HCT116 (cell line): ENCODE results near the gene FFAR4. TPM values are rescaled to one million over a fixed set of nuclear protein-coding genes. Genes with fewer than 3 reads are reported as not detected.

Source experiments
- ATAC-seq: fragments of 200-7000 bp; cut with Tn5 transposase; 2 replicates; pipeline ENCODE4 v1.9.1; 2020; ENCODE audit warnings: mild to moderate bottlenecking, moderate library complexity
- BruUV-seq: library from RNA; stranded (reverse); fragments of 400-500 nt; replicated peaks from 2 replicates; lab custom pipeline; 2021; lab: Mats Ljungman, UMichigan
- CTCF ChIA-PET: fragments of 300-600 bp; sonication (Branson Sonifier 250); formaldehyde crosslinking; loops from one replicate; lab custom pipeline; 2021; ENCODE audit warnings: antibody characterized with exemption; lab: Charles Lee
- POLR2A ChIA-PET: fragments of 300-600, 350-600 bp; sonication (Branson Sonifier 250); formaldehyde crosslinking; loops from one replicate; lab custom pipeline; 2021; ENCODE audit warnings: antibody characterized with exemption; lab: Charles Lee
- RAD21 ChIA-PET, 2 experiments: fragments of 300-600 bp; sonication (Branson Sonifier 250); formaldehyde crosslinking; loops; one replicate each; lab custom pipeline; 2023; ENCODE audit warnings: low total read pairs in 2 of 2; ENCODE audit not compliant: uncharacterized antibody in 2 of 2, unreplicated experiment in 2 of 2, low non-redundant PET in 1 of 2; lab: Charles Lee
- DNase-seq: peaks from one replicate; pipeline ENCODE4 v3.0.0-alpha.2; 2010; ENCODE audit warnings: low read depth, low spot score
- H2AFZ ChIP-seq: fragments of 200-600 bp; shearing (Covaris generic), sonication (generic); 2 replicates; pipeline ENCODE4 v1.6.1; 2017; ENCODE audit warnings: low read depth, mixed run types, mixed read lengths, antibody characterized with exemption, low read length; ENCODE audit not compliant: poor library complexity, severe bottlenecking
- H3K27ac ChIP-seq: 2 replicates; pipeline ENCODE4 v1.5.1; 2012; ENCODE audit warnings: low read depth, low read length
- H3K27me3 ChIP-seq: fragments of 200-600 bp; sonication (generic); 2 replicates; pipeline ENCODE4 v1.6.1; 2016; ENCODE audit warnings: mixed run types, low read length, mixed read lengths; ENCODE audit not compliant: insufficient read depth
- H3K36me3 ChIP-seq, 2 experiments: fragments of 200-500 bp in 1 of 2; fragments of 200-600 bp in 1 of 2; sonication (Bioruptor generic) in 1 of 2; sonication (generic) in 1 of 2; 2 replicates each; pipeline versions ENCODE4 v1.5.1 to v1.6.1; 2014 to 2016; ENCODE audit warnings: low read length in 2 of 2, inconsistent platforms in 1 of 2, mixed read lengths in 1 of 2, mixed run types in 1 of 2; ENCODE audit not compliant: insufficient read depth in 2 of 2, control insufficient read depth in 1 of 2
- H3K4me1 ChIP-seq, 2 experiments: fragments of 200-600 bp in 1 of 2; sonication (generic) in 1 of 2; 2 replicates each; pipeline versions ENCODE4 v1.5.1 to v1.6.1; 2012 to 2017; ENCODE audit warnings: low read length in 2 of 2, inconsistent platforms in 1 of 2, mild to moderate bottlenecking in 1 of 2, mixed read lengths in 1 of 2, mixed run types in 1 of 2, moderate library complexity in 1 of 2; ENCODE audit not compliant: insufficient read depth in 2 of 2, control insufficient read depth in 1 of 2
- H3K4me2 ChIP-seq: fragments of 200-600 bp; sonication (generic); 2 replicates; pipeline ENCODE4 v1.6.1; 2017; ENCODE audit warnings: mixed run types, low read length, mixed read lengths
- H3K4me3 ChIP-seq, 2 experiments: fragments of 200-600 bp in 1 of 2; sonication (generic) in 1 of 2; replicated peaks in 1 of 2; 2 replicates each; pipeline ENCODE4 v1.5.1; 2011 to 2016; ENCODE audit warnings: low read length in 2 of 2, control low read depth in 1 of 2, low read depth in 1 of 2, mild to moderate bottlenecking in 1 of 2, mixed read lengths in 1 of 2, mixed run types in 1 of 2
- H3K79me2 ChIP-seq: fragments of 200-600 bp; sonication (generic); 2 replicates; pipeline ENCODE4 v1.6.1; 2017; ENCODE audit warnings: mild to moderate bottlenecking, mixed run types, low read length, moderate library complexity, mixed read lengths; ENCODE audit not compliant: insufficient read depth
- H3K9ac ChIP-seq: fragments of 200-600 bp; sonication (generic); 2 replicates; pipeline ENCODE4 v1.6.1; 2016; ENCODE audit warnings: low read length, mixed read lengths
- H3K9me2 ChIP-seq: fragments of 200-600 bp; sonication (generic), shearing (Covaris generic); 2 replicates; pipeline ENCODE4 v1.6.1; 2017; ENCODE audit warnings: mixed run types, mild to moderate bottlenecking, moderate library complexity; ENCODE audit not compliant: insufficient read depth
- H3K9me3 ChIP-seq, 2 experiments: fragments of 200-500 bp in 1 of 2; fragments of 200-600 bp in 1 of 2; sonication (Bioruptor generic) in 1 of 2; sonication (generic) in 1 of 2; 2 replicates each; pipeline ENCODE4 v1.6.1; 2014 to 2017; ENCODE audit warnings: low read length in 2 of 2, mixed read lengths in 2 of 2, inconsistent platforms in 1 of 2, low read depth in 1 of 2, mild to moderate bottlenecking in 1 of 2, mixed run types in 1 of 2, moderate library complexity in 1 of 2; ENCODE audit not compliant: control insufficient read depth in 1 of 2, insufficient read depth in 1 of 2
- H4K20me1 ChIP-seq: fragments of 200-600 bp; sonication (generic), shearing (Covaris generic); 2 replicates; pipeline ENCODE4 v1.6.1; 2017; ENCODE audit warnings: mixed run types, mild to moderate bottlenecking, moderate library complexity; ENCODE audit not compliant: insufficient read depth
- ATF3 ChIP-seq: IDR thresholded peaks from 2 replicates; pipeline ENCODE4 v1.6.1; 2012
- CBX3 ChIP-seq: IDR thresholded peaks from 2 replicates; pipeline ENCODE4 v1.6.1; 2012; ENCODE audit warnings: low read depth
- ELF1 ChIP-seq: IDR thresholded peaks from 2 replicates; pipeline ENCODE4 v1.6.1; 2012; ENCODE audit warnings: low read depth, borderline replicate concordance
- EZH2 ChIP-seq: fragments of 200-600 bp; sonication (generic); IDR thresholded peaks from 2 replicates; pipeline ENCODE4 v1.6.1; 2017; ENCODE audit warnings: antibody characterized with exemption, mixed run types
- MAX ChIP-seq: IDR thresholded peaks from 2 replicates; pipeline ENCODE4 v1.6.1; 2012
- POLR2A ChIP-seq: IDR thresholded peaks from 2 replicates; pipeline ENCODE4 v1.7.0; 2011; ENCODE audit warnings: borderline replicate concordance; ENCODE audit not compliant: insufficient read depth, insufficient read length; ENCODE audit errors: extremely low read depth
- POLR2AphosphoS5 ChIP-seq: IDR thresholded peaks from 2 replicates; pipeline ENCODE4 v1.6.1; 2011; ENCODE audit warnings: mild to moderate bottlenecking, low read depth, low read length, moderate library complexity
- RAD21 ChIP-seq: IDR thresholded peaks from 2 replicates; pipeline ENCODE4 v1.6.1; 2012; ENCODE audit warnings: low read depth, mild to moderate bottlenecking
- REST ChIP-seq: IDR thresholded peaks from 2 replicates; pipeline ENCODE4 v1.6.1; 2012; ENCODE audit warnings: low read depth
- TCF7L2 ChIP-seq: IDR thresholded peaks from 2 replicates; pipeline ENCODE4 v1.7.0; 2011; ENCODE audit warnings: borderline replicate concordance, inconsistent platforms; ENCODE audit not compliant: insufficient read depth, insufficient read length; ENCODE audit errors: extremely low read depth
- YY1 ChIP-seq: IDR thresholded peaks from 2 replicates; pipeline ENCODE4 v1.6.1; 2011; ENCODE audit warnings: low read length, low read depth, moderate library complexity, mild to moderate bottlenecking; ENCODE audit not compliant: insufficient replicate concordance; ENCODE audit errors: extremely low read depth
- ZBTB33 ChIP-seq: IDR thresholded peaks from 2 replicates; pipeline ENCODE4 v1.6.1; 2011; ENCODE audit warnings: mild to moderate bottlenecking, low read length, moderate library complexity; ENCODE audit not compliant: insufficient replicate concordance; ENCODE audit errors: extremely low read depth
- ZFX ChIP-seq: fragments of 450-650 bp; IDR thresholded peaks from 2 replicates; pipeline ENCODE4 v1.6.1; 2017
- ZNF274 ChIP-seq: fragments of 200-500 bp; sonication (Bioruptor generic); IDR thresholded peaks from 2 replicates; pipeline ENCODE4 v1.6.1; 2014; ENCODE audit warnings: mild to moderate bottlenecking, low read depth, low read length, inconsistent platforms
- intact Hi-C: fragments of 100-400 bp; cut with micrococcal nuclease; formaldehyde crosslinking; loops from 2 replicates; pipeline ENCODE4 v1.10.0; 2022
- total RNA-seq: library from RNA; stranded (reverse); gene quantifications from one replicate; pipeline ENCODE4 v1.2.1, GENCODE V29; 2021; ENCODE audit not compliant: unreplicated experiment

The FFAR4 gene
- total RNA-seq, 1 experiment from 2014 or later = not detected

GRCh38 chr10:93604146-93604545 is 37.7 kb downstream of the FFAR4 start (continued):
- TF ChIP-seq ATF3 (no peak), POLR2A (no peak), MAX (no peak), ELF1 (no peak), ZBTB33 (no peak), ZNF274 (no peak), TCF7L2 (no peak), EZH2 (no peak), POLR2AphosphoS5 (no peak), RAD21 (no peak)

- CTCF ChIA-PET = no interaction called here
- RAD21 ChIA-PET = no interaction called here
- ATAC-seq (no peak), DNase-seq (no peak)
- Histone ChIP-seq H3K79me2 (no peaks in the 10 kb centered on the region), H3K36me3 (no peaks in the 10 kb centered on the region), H3K9me3 (no peaks in the 10 kb centered on the region), H3K27me3 (no peaks in the 10 kb centered on the region), H3K27ac (no peak overlapping the region), H3K4me3 (no peak overlapping the region), H3K4me1 (no peaks in the 10 kb centered on the region), H3K9ac (no peak overlapping the region), H4K20me1 (no peaks in the 10 kb centered on the region), H2AFZ (no peak overlapping the region), H3K9me2 (no peaks in the 10 kb centered on the region), H3K4me2 (no peak overlapping the region)
- intact Hi-C loops = no loop called here
- POLR2A ChIA-PET = no interaction called here
- no TSS peak for BruUV-seq
- TF ChIP-seq REST = no peak
- no peak for TF ChIP-seq ELF1
- TF ChIP-seq CBX3 = no peak
- no peak for TF ChIP-seq POLR2A
- TF ChIP-seq ZBTB33 = no peak
- no peak for TF ChIP-seq YY1
- TF ChIP-seq ZFX = no peak
Measured at GRCh38 chr10:93608421-93608820, 42.0 kb downstream of the FFAR4 start.
